ENCODE results near the gene PACRG.

The PACRG gene

DNA sequence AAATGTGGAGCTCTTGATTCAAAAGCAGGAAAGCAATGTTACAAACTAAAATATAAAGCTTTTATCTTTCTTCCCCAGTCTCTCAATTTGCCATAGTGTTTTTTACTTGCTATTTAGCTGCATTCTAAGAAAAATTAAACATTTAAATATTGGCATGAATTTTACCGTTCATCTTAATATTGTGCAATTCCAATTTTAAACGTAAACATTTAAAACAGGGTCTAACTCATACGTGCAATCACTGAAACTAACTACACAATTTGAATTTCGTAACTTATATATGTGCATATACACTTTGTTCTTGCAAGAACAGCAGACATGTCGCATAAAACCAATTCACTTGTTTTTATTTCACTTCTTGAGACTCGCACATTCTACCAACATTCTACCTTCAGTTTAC lies 405.9 kb downstream of the PACRG start:
- Histone ChIP-seq H3K4me1 (ENCODE audit: control insufficient read depth in 1 of 2, insufficient read depth in 2 of 2, low read length in 2 of 2) (no peaks in the 10 kb centered on the region), H2AFZ (ENCODE audit: insufficient read depth, low read length, poor library complexity) (no peak overlapping the region), H3K9ac (ENCODE audit: low read length) (no peak overlapping the region), H2BK12ac (ENCODE audit: low read length) (no peak overlapping the region), H3K79me2 (ENCODE audit: control insufficient read depth, insufficient read depth, low read length, poor library complexity) (no peaks in the 10 kb centered on the region), H3K27ac (ENCODE audit: low read depth, low read length) (no peak overlapping the region), H3K79me1 (ENCODE audit: low read length) (no peaks in the 10 kb centered on the region), H4K12ac (ENCODE audit: low read depth, low read length) (no peak overlapping the region), H3K23ac (ENCODE audit: low read length) (no peak overlapping the region), H4K91ac (ENCODE audit: low read depth, low read length) (no peak overlapping the region), H3K4me2 (ENCODE audit: low read length) (no peak overlapping the region), H3K36me3 (ENCODE audit: control insufficient read depth in 1 of 2, insufficient read depth in 2 of 2, low read length in 2 of 2) (no peaks in the 10 kb centered on the region), H3K18ac (ENCODE audit: low read length) (no peak overlapping the region), H2BK5ac (ENCODE audit: low read depth, low read length, poor library complexity) (no peak overlapping the region), H2AK5ac (ENCODE audit: low read length) (no peak overlapping the region), H3K27me3 (ENCODE audit: insufficient read depth, low read length) (no peaks in the 10 kb centered on the region), H4K8ac (ENCODE audit: low read depth, low read length) (no peak overlapping the region), H3K4me3 (ENCODE audit: low read depth, low read length) (no peak overlapping the region), H3K9me3 (ENCODE audit: insufficient read depth, low read depth, low read length) (no peaks in the 10 kb centered on the region), H3K14ac (ENCODE audit: low read length) (no peak overlapping the region), H2BK120ac (ENCODE audit: insufficient read depth, low read length, poor library complexity) (no peak overlapping the region), H3K4ac (ENCODE audit: low read depth, low read length) (no peak overlapping the region)
- DNase-seq, result no peak
- WGBS (ENCODE audit: extremely low coverage, insufficient coverage, insufficient read length), result no CpG with 5 or more reads among the region's 6 CpGs

GRCh38 chr6:163136681-163137397 lies 409.1 kb downstream of the PACRG start:
- Histone ChIP-seq H3K79me1 (ENCODE audit: low read length) (no peaks in the 10 kb centered on the region), H2BK120ac (ENCODE audit: insufficient read depth, low read length, poor library complexity) (no peak overlapping the region), H3K18ac (ENCODE audit: low read length) (no peak overlapping the region), H4K91ac (ENCODE audit: low read depth, low read length) (no peak overlapping the region), H3K4ac (ENCODE audit: low read depth, low read length) (no peak overlapping the region), H3K23ac (ENCODE audit: low read length) (no peak overlapping the region), H3K36me3 (ENCODE audit: control insufficient read depth in 1 of 2, insufficient read depth in 2 of 2, low read length in 2 of 2) (no peaks in the 10 kb centered on the region), H3K9me3 (ENCODE audit: insufficient read depth, low read depth, low read length) (no peaks in the 10 kb centered on the region), H3K9ac (ENCODE audit: low read length) (no peak overlapping the region), H3K4me2 (ENCODE audit: low read length) (no peak overlapping the region), H3K4me1 (ENCODE audit: control insufficient read depth in 1 of 2, insufficient read depth in 2 of 2, low read length in 2 of 2) (no peaks in the 10 kb centered on the region), H2AK5ac (ENCODE audit: low read length) (no peak overlapping the region), H3K4me3 (ENCODE audit: low read depth, low read length) (no peak overlapping the region), H4K8ac (ENCODE audit: low read depth, low read length) (no peak overlapping the region), H3K27ac (ENCODE audit: low read depth, low read length) (no peak overlapping the region), H3K27me3 (ENCODE audit: insufficient read depth, low read length) (no peaks in the 10 kb centered on the region), H2BK12ac (ENCODE audit: low read length) (no peak overlapping the region), H4K12ac (ENCODE audit: low read depth, low read length) (no peak overlapping the region), H2BK5ac (ENCODE audit: low read depth, low read length, poor library complexity) (no peak overlapping the region), H2AFZ (ENCODE audit: insufficient read depth, low read length, poor library complexity) (no peak overlapping the region), H3K14ac (ENCODE audit: low read length) (no peak overlapping the region), H3K79me2 (ENCODE audit: control insufficient read depth, insufficient read depth, low read length, poor library complexity) (no peaks in the 10 kb centered on the region)
- DNase-seq, result no peak
- WGBS (ENCODE audit: extremely low coverage, insufficient coverage, insufficient read length), result no CpG with 5 or more reads among the region's 10 CpGs

DNA sequence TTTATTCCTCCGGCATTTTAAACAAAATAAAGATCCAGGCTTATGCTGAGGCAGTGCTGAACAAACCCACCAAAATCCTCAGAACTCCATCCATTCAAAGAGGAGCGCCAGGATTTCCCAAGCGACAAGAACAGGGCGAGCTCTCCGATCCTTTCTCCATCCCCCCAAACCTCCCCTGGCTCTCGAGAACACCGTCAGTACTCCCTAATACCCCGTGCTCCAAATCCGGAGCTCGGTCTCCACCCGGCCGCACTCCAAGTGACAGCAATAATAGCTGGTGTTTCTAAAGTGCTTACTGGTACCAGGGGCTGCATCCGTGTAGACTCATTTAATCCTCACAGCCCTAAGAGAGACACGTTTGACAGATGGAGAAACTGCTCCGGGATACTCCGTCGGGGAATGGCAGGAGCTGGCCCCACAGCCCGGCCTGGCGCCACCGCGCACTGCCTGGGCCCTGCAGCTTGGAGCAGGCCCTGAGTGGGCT lies 409.7 kb downstream of the PACRG start:
- Histone ChIP-seq H3K4ac (ENCODE audit: low read depth, low read length) (no peak overlapping the region), H3K4me1 (ENCODE audit: control insufficient read depth in 1 of 2, insufficient read depth in 2 of 2, low read length in 2 of 2) (no peaks in the 10 kb centered on the region), H3K27ac (ENCODE audit: low read depth, low read length) (no peak overlapping the region), H3K79me1 (ENCODE audit: low read length) (no peaks in the 10 kb centered on the region), H3K27me3 (ENCODE audit: insufficient read depth, low read length) (no peaks in the 10 kb centered on the region), H2BK12ac (ENCODE audit: low read length) (no peak overlapping the region), H3K4me2 (ENCODE audit: low read length) (no peak overlapping the region), H2BK120ac (ENCODE audit: insufficient read depth, low read length, poor library complexity) (no peak overlapping the region), H3K9ac (ENCODE audit: low read length) (no peak overlapping the region), H3K18ac (ENCODE audit: low read length) (no peak overlapping the region), H3K4me3 (ENCODE audit: low read depth, low read length) (no peak overlapping the region), H2AFZ (ENCODE audit: insufficient read depth, low read length, poor library complexity) (no peak overlapping the region), H4K91ac (ENCODE audit: low read depth, low read length) (no peak overlapping the region), H3K14ac (ENCODE audit: low read length) (no peak overlapping the region), H4K12ac (ENCODE audit: low read depth, low read length) (no peak overlapping the region), H2AK5ac (ENCODE audit: low read length) (no peak overlapping the region), H3K36me3 (ENCODE audit: control insufficient read depth in 1 of 2, insufficient read depth in 2 of 2, low read length in 2 of 2) (no peaks in the 10 kb centered on the region), H4K8ac (ENCODE audit: low read depth, low read length) (no peak overlapping the region), H3K23ac (ENCODE audit: low read length) (no peak overlapping the region), H3K9me3 (ENCODE audit: insufficient read depth, low read depth, low read length) (no peaks in the 10 kb centered on the region), H3K79me2 (ENCODE audit: control insufficient read depth, insufficient read depth, low read length, poor library complexity) (no peaks in the 10 kb centered on the region), H2BK5ac (ENCODE audit: low read depth, low read length, poor library complexity) (no peak overlapping the region)
- no peak for DNase-seq
- WGBS (ENCODE audit: extremely low coverage, insufficient coverage, insufficient read length), result no CpG with 5 or more reads among the region's 21 CpGs

DNA sequence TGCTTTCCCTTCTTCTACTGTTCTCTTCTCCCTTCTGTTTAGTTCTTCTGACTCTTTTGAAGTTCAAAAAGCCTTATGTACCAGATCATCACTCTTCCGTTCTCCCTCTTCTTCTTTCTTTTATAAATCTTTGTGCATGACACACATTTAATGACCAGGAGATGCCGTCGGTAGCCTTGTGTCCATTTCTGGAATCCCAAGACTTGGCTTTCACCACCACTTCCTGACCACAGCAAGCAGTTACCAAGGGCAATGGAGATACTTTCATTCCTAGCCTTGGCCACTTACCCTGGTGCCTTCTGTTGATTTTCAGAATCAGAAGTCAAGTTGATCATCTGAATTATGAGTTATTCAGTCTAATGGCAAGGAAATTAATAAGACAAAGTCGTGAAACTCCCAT lies 418.3 kb downstream of the PACRG start:
- no peak for DNase-seq
- Histone ChIP-seq H4K8ac (ENCODE audit: low read depth, low read length) (no peak overlapping the region), H3K4me1 (ENCODE audit: control insufficient read depth in 1 of 2, insufficient read depth in 2 of 2, low read length in 2 of 2) (peaks cover 2% of the 10 kb centered on the region in 2 experiments), H3K79me2 (ENCODE audit: control insufficient read depth, insufficient read depth, low read length, poor library complexity) (peaks cover 1% of the 10 kb centered on the region), H2AFZ (ENCODE audit: insufficient read depth, low read length, poor library complexity) (no peak overlapping the region), H4K91ac (ENCODE audit: low read depth, low read length) (no peak overlapping the region), H3K27me3 (ENCODE audit: insufficient read depth, low read length) (no peaks in the 10 kb centered on the region), H3K4me2 (ENCODE audit: low read length) (no peak overlapping the region), H4K12ac (ENCODE audit: low read depth, low read length) (no peak overlapping the region), H3K9ac (ENCODE audit: low read length) (no peak overlapping the region), H3K14ac (ENCODE audit: low read length) (no peak overlapping the region), H2BK5ac (ENCODE audit: low read depth, low read length, poor library complexity) (no peak overlapping the region), H2BK120ac (ENCODE audit: insufficient read depth, low read length, poor library complexity) (no peak overlapping the region), H3K18ac (ENCODE audit: low read length) (no peak overlapping the region), H3K4ac (ENCODE audit: low read depth, low read length) (no peak overlapping the region), H3K23ac (ENCODE audit: low read length) (no peak overlapping the region), H3K9me3 (ENCODE audit: insufficient read depth, low read depth, low read length) (no peaks in the 10 kb centered on the region), H3K27ac (ENCODE audit: low read depth, low read length) (no peak overlapping the region), H2BK12ac (ENCODE audit: low read length) (no peak overlapping the region), H3K36me3 (ENCODE audit: control insufficient read depth in 1 of 2, insufficient read depth in 2 of 2, low read length in 2 of 2) (no peaks in the 10 kb centered on the region), H3K79me1 (ENCODE audit: low read length) (no peaks in the 10 kb centered on the region), H3K4me3 (ENCODE audit: low read depth, low read length) (no peak overlapping the region), H2AK5ac (ENCODE audit: low read length) (no peak overlapping the region)
- no CpG with 5 or more reads among the region's 4 CpGs for WGBS (ENCODE audit: extremely low coverage, insufficient coverage, insufficient read length)
